Gastroesophageal sphincter (tissue), 4 donors: ENCODE results near the gene PIAS3. TPM values are rescaled to one million over a fixed set of nuclear protein-coding genes. Genes with fewer than 3 reads are reported as not detected.
"Not testable (repeated sequence)": the region's sequence is repeated elsewhere in the genome, so short reads cannot be mapped to it uniquely, and the experiment has no call there.

Experiments
- ATAC-seq: fragments of 150-250 bp; one replicate; pipeline ENCODE4 v1.9.1; 2016; ENCODE audit warnings: mild to moderate bottlenecking, moderate library complexity
- H3K27ac ChIP-seq, 4 donors: fragments of 200-600 bp; sonication (generic) in 3 of 4; 1 replicate in 3 of 4; 2 replicates in 1 of 4; pipeline ENCODE4 v1.5.1; 2016 to 2019
- H3K27me3 ChIP-seq: fragments of 200-600 bp; sonication (generic); one replicate; pipeline ENCODE4 v1.5.1; 2019
- H3K36me3 ChIP-seq, 2 donors: fragments of 200-600 bp; sonication (generic); one replicate each; pipeline ENCODE4 v1.5.1; 2019; ENCODE audit warnings: control low read depth in 1 of 2
- H3K4me1 ChIP-seq, 3 donors: fragments of 200-600 bp; sonication (generic); 1 replicate in 2 of 3; 2 replicates in 1 of 3; pipeline ENCODE4 v1.5.1; 2016 to 2019; ENCODE audit warnings: control low read depth in 2 of 3
- H3K4me3 ChIP-seq, 2 donors: fragments of 200-600 bp; sonication (generic); one replicate each; pipeline ENCODE4 v1.5.1; 2019; ENCODE audit warnings: mild to moderate bottlenecking in 1 of 2, moderate library complexity in 1 of 2
- H3K9me3 ChIP-seq, 3 donors: fragments of 200-600 bp; sonication (generic); one replicate each; pipeline ENCODE4 v1.5.1; 2017 to 2019; ENCODE audit warnings: control low read depth in 2 of 3
- EP300 ChIP-seq: sonication (generic); formaldehyde crosslinking; IDR thresholded peaks from one replicate; pipeline ENCODE4 v1.6.1; 2017; ENCODE audit warnings: antibody characterized with exemption, mild to moderate bottlenecking
- POLR2A ChIP-seq, 2 donors: fragments of 450-650 bp; IDR thresholded peaks; one replicate each; pipeline ENCODE4 v1.6.1; 2017; ENCODE audit warnings: antibody characterized with exemption in 2 of 2, mild to moderate bottlenecking in 2 of 2, moderate library complexity in 1 of 2
- POLR2AphosphoS5 ChIP-seq: sonication (generic); formaldehyde crosslinking; IDR thresholded peaks from one replicate; pipeline ENCODE4 v1.6.1; 2017; ENCODE audit warnings: antibody characterized with exemption
- WGBS, 2 donors: methylation state at CpG; one replicate each; pipeline ENCODE4 v1.1.5; 2018; ENCODE audit warnings: low coverage in 1 of 2; 5-methylcytosine and 5-hydroxymethylcytosine counted together
- total RNA-seq, 4 donors: library from RNA; depleted of rRNA; stranded (reverse); fragments of >200 nt; gene quantifications; one replicate each; pipeline ENCODE4 v1.1.0, GENCODE V29; 2016
- TF ChIP-seq, protein P1 (sequence below), 4 experiments: fragments of 200-600 bp in 2 of 4; fragments of 450-650 bp in 2 of 4; sonication (generic) in 1 of 4; IDR thresholded peaks; one replicate each; pipeline ENCODE4 v1.5.1; 2017 to 2019; ENCODE audit warnings: antibody characterized with exemption in 4 of 4, mild to moderate bottlenecking in 2 of 4, moderate library complexity in 2 of 4

PIAS3 gene
- total RNA-seq, 4 donors from 2014 or later: 14.0 to 26.0 (median 19.2) TPM

DNA sequence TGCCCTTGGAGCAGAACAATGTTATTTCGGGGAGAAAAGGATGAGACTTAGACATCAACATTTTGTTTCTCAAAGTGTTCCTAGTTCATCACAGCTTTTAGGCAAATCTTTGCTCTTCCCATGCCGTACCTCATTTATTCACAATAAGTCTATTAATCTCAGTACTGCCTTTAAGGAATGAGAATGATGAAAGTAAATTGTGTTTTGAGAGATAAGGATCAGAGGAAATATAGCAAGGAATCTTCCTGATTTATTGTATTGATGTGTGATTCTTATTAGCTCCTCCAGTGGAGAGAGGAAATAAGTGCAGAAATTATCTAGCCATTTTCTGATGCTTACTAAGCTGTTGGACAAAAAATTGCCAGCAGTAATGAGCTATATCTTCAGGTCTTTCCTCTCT is 32.9 kb downstream of the PIAS3 start:
- Histone ChIP-seq H3K4me1 (peaks cover 0 to 20% (median 5%) of the 10 kb centered on the region in 3 donors), H3K27me3 (no peaks in the 10 kb centered on the region), H3K36me3 (peaks cover 14 to 54% of the 10 kb centered on the region in 2 donors), H3K9me3 (no peaks in the 10 kb centered on the region), H3K4me3 (no peak overlapping the region), H3K27ac (no peak overlapping the region)
- no peak for ATAC-seq
- 92 to 100% methylated on average over 2 of the region's 2 CpGs for WGBS, 2 donors
- TF ChIP-seq, protein P1, sequence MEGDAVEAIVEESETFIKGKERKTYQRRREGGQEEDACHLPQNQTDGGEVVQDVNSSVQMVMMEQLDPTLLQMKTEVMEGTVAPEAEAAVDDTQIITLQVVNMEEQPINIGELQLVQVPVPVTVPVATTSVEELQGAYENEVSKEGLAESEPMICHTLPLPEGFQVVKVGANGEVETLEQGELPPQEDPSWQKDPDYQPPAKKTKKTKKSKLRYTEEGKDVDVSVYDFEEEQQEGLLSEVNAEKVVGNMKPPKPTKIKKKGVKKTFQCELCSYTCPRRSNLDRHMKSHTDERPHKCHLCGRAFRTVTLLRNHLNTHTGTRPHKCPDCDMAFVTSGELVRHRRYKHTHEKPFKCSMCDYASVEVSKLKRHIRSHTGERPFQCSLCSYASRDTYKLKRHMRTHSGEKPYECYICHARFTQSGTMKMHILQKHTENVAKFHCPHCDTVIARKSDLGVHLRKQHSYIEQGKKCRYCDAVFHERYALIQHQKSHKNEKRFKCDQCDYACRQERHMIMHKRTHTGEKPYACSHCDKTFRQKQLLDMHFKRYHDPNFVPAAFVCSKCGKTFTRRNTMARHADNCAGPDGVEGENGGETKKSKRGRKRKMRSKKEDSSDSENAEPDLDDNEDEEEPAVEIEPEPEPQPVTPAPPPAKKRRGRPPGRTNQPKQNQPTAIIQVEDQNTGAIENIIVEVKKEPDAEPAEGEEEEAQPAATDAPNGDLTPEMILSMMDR (IDR thresholded peaks at IDR 0.05): no peak
- TF ChIP-seq EP300 (no peak), POLR2AphosphoS5 (no peak), POLR2A (IDR thresholded peaks at IDR 0.05) (no peak)

DNA sequence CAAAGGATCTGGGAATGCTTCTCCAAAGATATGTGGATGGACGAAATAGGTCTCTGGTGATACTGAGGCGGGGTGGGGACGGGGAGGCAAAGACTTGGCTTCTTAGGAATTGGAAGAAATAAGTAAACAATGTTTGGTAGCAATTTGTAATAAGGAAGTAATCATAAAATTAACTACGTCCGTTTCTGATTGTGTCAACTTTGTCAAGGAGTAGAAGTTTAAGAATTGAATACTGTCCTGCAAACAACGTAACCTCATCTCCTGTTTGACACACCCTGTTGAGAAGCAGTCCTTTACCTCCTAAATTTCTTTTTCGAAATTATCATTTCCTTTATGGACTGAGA is 34.4 kb downstream of the PIAS3 start:
- 0 to 1% methylated on average over 7 of the region's 7 CpGs for WGBS, 2 donors
- Histone ChIP-seq H3K27me3 (no peaks in the 10 kb centered on the region), H3K4me3 (peak overlapping the region; percentile 75 to 83)

DNA sequence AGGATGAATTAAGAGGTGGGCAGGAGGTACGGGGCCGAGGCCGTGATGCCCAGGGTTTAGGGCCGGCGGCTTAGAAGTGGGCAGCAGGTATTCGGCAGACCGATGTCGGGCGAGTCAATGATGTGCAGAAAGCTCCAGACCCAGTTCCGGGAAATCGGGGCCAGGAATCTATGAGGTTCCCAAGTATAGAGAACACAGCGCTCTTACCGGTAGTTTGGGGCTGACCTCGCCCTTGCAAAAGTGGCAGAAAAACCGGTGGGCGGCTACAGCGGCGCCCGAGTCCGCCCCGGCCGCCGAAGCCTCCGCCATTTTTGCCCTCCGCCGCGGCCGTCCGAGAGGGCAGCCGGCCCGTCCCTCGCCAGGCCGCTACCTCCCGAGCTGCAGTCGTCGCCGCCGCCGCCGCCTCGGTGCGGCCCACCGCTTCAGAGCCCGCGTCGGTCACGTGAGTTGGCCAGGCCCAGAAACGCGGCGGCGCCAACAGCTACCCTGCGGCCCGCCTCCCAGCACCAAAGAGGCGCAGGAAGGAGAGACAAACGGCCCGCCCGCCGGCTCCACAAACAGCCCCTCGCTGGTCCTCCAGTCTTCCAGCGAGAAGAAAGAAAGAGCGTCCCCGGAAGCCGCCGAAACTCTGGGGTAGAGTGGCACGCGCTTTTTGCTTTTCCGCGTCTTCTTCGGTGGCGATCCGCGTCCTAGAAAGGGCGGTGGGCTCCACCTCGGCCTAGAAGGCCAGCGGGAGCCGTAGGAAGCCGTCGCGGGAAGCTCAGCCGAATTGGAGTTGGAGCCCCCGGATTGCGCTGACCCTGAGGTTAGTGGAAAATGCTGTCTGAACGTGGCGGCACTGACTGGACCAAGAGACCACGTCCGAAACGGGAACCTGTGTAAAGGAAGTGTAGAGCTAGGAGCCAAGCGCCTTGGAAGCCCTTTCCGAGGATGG is 35.0 kb downstream of the PIAS3 start, which contains the start of the genes POLR3C and RNF115:
Gene POLR3C, plus strand, starts transcription at position 636 of the 934 bp plus-strand sequence. CDS start 1,577 bp downstream, outside the sequence.
Gene RNF115, minus strand, starts transcription at position 531 of the 934 bp plus-strand sequence. Its CDS starts 222 bp downstream, at position 309.
- Histone ChIP-seq H3K4me3 (peak within 1 kb of the TSS; percentile 75 to 83), H3K27me3 (no peaks in the 10 kb centered on the region), H3K9me3 (no peaks in the 10 kb centered on the region), H3K36me3 (peaks cover 9 to 32% of the 10 kb centered on the region in 2 donors), H3K27ac (peak within 1 kb of the TSS; percentile 68 to 94 (median 91)), H3K4me1 (peaks cover 0 to 25% (median 5%) of the 10 kb centered on the region in 3 donors)
- TF ChIP-seq POLR2A (IDR thresholded peaks at IDR 0.05) (peak; percentile 91 to 92), EP300 (no peak), POLR2AphosphoS5 (peak; percentile 84)
- TF ChIP-seq, protein P1 (IDR thresholded peaks at IDR 0.05): peak in 2 of 4 experiments; percentile 5 to 16
- WGBS, 2 donors: 0 to 2% methylated on average over 9 to 17 of the region's 89 CpGs
- peak; percentile 97 for ATAC-seq

More for the DNA sequence above, 34.4 kb downstream of the PIAS3 start:
- Histone ChIP-seq H3K4me1 (peaks cover 0 to 23% (median 5%) of the 10 kb centered on the region in 3 donors), H3K27ac (peak overlapping the region; percentile 68 to 94 (median 91)), H3K36me3 (peaks cover 14 to 38% of the 10 kb centered on the region in 2 donors), H3K9me3 (no peaks in the 10 kb centered on the region)
- TF ChIP-seq EP300 (no peak), POLR2A (IDR thresholded peaks at IDR 0.05) (no peak), POLR2AphosphoS5 (no peak)
- TF ChIP-seq, protein P1 (IDR thresholded peaks at IDR 0.05): no peak
- no peak for ATAC-seq

DNA sequence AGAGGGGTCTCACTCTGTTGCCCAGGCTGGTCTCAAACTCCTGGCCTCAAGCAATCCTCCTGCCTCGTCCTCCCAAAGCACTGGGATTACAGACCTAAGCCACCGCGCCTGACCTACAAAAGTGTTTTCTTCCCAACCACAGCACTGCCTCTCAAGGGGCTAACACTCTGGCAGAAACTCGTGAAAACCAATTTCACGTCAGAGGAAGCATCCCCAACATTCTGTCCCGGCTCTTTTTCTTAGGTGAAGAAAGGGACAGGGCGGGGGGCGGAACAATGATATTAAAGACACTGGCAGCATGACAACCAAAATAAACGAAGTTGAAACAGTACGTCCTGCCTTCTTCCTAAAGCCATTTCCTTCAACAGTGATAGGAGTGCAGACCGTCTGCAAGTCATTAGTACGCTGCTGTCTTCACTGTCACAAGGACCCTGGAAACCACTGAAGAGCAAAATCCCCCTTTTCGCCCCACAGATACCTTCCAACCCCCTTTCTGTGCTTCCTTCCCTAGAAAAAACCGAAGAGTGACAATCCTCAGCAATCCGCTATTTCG is 36.0 kb downstream of the PIAS3 start:
- Histone ChIP-seq H3K4me3 (peak overlapping the region in 1 of 2 donors; percentile 83), H3K27ac (peak overlapping the region in 2 of 4 donors; percentile 66 to 77), H3K36me3 (peaks cover 6 to 22% of the 10 kb centered on the region in 2 donors), H3K4me1 (peaks cover 0 to 25% (median 5%) of the 10 kb centered on the region in 3 donors)
- H3K27me3 ChIP-seq, H3K9me3 ChIP-seq, ATAC-seq: not testable (repeated sequence)
- no CpG with 5 or more reads among the region's 16 CpGs for WGBS, 2 donors

DNA sequence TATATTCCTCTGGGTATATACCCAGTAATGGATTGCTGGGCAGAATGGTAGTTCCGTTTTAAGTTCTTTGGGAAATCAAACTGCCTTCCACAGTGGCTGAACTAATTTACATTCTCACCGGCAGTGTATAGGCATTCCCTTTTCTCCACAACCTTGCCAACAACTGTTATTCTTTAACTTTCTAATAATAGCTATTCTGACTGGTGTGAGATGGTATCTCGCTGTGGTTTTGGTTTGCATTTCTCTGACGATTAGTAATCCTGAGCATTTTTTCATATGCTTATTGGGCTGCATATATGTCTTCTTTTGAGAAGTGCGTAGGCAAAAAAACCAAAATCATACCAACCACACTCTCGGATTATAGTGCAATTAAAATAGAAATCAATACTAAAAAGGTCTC is 40.8 kb downstream of the PIAS3 start:
- H3K36me3 ChIP-seq, H3K4me3 ChIP-seq, H3K4me1 ChIP-seq, ATAC-seq, H3K27me3 ChIP-seq, H3K9me3 ChIP-seq: not testable (repeated sequence)
- peak overlapping the region in 1 of 4 donors; percentile 35 for H3K27ac ChIP-seq
- WGBS, 2 donors: 33% methylated on average over 2 of the region's 6 CpGs; no CpG with 5 or more reads in 1 of the 2 donors

DNA sequence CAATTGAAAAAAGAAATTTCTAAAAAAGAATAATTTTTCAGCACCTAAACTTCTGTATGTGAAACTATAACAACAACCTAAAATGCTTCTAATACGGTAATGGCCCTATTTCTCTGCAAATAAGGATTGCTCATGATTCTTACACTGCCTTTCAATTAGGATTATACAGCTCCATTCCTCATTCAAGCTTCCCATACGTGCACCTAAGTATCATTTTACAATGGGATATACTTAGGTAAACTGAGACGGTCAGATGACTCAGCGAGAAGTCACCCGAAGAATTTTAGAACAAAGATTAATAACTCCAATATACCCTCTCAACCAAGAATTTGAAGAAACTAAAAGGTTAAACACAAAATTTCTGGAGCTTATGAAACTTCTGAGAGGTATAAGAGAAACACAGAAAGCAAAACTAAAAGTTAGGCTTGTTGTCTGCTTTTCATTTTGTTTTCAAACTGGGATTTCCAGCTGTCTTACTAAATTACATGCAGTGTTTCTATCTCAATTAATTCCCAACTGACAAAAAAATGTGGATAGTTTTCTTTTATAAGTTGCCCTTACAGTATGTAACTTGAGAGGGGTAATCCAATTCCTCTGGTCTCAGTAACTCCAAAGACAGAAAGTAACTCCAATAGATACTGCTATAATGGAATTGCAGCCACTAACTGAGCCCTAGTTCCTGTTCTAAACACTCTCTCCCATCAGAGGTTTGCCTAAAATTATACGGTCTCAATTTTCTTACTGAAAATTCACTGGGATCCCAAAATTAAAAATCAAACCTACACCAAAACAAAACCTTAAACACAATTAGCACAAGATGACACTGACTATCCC is 45.7 kb downstream of the PIAS3 start:
- 0 to 10% methylated on average over 1 to 2 of the region's 6 CpGs for WGBS, 2 donors
- not testable (repeated sequence) for H3K9me3 ChIP-seq, H3K4me3 ChIP-seq, H3K4me1 ChIP-seq, ATAC-seq, H3K36me3 ChIP-seq, H3K27ac ChIP-seq, H3K27me3 ChIP-seq
